Cardiac fibroblast (primary cell): ENCODE results near the gene TMEM255B.

ENCODE experiments used
- DNase-seq, 2 donors: peaks; one replicate each; pipeline versions ENCODE4 v3.0.0 to v3.0.0-alpha.2; 2010; ENCODE audit warnings: low read depth in 2 of 2
- H3K4me3 ChIP-seq, 2 donors: replicated peaks in 1 of 2; 1 replicate in 1 of 2; 2 replicates in 1 of 2; pipeline ENCODE4 v1.5.1; 2011; ENCODE audit warnings: low read depth in 2 of 2, low read length in 2 of 2, mild to moderate bottlenecking in 2 of 2, moderate library complexity in 1 of 2
- TF ChIP-seq, protein P1 (sequence below): IDR thresholded peaks from one replicate; pipeline ENCODE4 v1.5.1; 2011; ENCODE audit warnings: low read depth, mild to moderate bottlenecking, low read length, inconsistent platforms

TMEM255B gene

DNA sequence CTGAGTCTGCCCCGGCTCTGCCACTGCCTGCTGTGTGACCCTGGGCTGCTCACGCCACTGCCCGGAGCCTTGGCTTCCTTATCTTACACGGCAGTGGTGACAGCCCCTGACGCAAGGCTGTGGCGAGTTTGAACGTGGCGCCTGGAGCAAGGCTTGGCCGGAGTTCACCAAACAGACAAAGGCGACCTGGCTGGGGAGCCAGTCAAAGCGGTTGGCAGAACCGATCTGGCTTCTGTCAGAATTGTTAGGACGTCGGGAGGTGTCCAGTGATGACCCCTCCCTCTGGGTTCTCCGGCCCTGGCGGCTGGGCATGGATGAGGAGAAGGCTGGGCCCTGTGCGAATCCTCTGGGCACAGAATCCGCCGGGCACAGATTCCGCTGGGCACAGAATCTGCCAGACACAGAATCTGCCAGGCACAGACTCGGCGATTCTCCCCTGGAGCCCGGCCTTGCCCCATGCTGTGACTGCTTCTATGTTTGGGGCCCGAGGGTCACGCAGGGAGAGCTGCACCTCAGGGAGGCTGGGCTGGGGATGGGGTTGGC, 11.7 kb upstream of the TMEM255B start:
- TF ChIP-seq, protein P1, sequence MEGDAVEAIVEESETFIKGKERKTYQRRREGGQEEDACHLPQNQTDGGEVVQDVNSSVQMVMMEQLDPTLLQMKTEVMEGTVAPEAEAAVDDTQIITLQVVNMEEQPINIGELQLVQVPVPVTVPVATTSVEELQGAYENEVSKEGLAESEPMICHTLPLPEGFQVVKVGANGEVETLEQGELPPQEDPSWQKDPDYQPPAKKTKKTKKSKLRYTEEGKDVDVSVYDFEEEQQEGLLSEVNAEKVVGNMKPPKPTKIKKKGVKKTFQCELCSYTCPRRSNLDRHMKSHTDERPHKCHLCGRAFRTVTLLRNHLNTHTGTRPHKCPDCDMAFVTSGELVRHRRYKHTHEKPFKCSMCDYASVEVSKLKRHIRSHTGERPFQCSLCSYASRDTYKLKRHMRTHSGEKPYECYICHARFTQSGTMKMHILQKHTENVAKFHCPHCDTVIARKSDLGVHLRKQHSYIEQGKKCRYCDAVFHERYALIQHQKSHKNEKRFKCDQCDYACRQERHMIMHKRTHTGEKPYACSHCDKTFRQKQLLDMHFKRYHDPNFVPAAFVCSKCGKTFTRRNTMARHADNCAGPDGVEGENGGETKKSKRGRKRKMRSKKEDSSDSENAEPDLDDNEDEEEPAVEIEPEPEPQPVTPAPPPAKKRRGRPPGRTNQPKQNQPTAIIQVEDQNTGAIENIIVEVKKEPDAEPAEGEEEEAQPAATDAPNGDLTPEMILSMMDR = no peak
- DNase-seq = no peak
- no peak overlapping the region for H3K4me3 ChIP-seq

DNA sequence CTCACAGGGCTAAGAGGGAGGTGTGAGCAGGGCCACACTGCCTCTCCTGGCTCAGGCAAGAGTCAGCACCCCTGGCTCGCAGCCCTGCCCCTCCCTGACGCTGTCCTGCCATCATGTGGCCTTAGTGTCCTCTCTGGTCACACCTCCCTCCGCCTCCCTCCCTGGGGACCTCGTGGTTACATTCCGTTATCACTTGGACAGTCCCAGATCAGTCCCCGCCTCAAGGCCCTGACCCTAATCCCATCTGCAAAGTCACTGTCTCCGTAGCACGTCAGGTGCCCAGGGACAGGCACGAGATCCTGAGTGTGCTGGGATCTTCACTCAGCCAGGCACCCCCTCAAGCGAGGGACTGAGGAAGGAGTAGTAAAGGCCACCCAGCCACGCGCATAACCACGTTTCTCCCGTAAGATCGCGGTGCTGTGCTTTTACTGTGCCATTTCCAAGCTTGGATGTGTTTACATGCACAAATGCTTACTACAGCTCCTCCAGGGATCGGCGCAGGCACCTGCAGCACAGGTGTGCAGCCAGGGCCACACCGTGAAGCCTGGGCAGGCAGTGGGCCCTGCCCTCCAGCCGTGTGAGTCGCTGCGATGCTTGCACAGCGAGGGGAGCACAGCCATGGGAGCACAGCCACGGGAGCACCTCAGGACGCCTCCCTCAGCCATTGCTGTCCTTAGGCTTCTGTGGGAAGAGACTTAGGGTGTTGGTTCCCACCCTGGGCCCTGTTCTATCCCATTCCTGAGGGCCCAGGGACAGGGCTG, 10.7 kb upstream of the TMEM255B start:
- DNase-seq = no peak
- H3K4me3 ChIP-seq = no peak overlapping the region
- TF ChIP-seq, protein P1 = no peak

DNA sequence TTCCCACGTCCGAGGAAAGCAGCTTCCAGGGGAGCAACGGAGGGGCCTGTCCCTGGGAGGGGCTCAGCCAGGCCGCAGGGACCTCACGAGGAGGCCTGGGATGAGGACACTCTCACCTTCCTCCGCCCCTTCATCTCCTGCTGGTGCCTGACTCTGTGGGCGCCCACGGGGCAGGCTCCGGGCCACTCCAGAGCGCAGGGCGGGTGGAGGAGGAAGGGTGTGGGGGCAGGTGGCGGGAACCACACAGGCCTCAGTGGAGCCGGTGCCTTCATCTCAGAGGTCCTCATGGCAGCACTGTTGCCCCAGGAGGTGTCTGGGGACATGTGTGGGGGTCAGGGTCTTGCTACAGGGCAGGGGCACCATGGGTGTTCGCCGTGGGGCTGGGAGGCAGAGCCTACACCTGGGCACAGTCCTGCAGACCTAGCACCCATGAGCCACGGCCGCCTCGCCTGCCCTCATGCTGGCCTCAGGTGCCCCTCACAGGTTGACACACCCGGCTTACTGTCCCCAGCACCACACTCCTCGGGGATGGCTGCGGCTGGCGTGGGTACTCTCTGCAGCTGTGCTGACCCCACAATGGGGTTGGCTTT, 10.1 kb upstream of the TMEM255B start:
- DNase-seq = no peak
- TF ChIP-seq, protein P1 = no peak
- H3K4me3 ChIP-seq = no peak overlapping the region

DNA sequence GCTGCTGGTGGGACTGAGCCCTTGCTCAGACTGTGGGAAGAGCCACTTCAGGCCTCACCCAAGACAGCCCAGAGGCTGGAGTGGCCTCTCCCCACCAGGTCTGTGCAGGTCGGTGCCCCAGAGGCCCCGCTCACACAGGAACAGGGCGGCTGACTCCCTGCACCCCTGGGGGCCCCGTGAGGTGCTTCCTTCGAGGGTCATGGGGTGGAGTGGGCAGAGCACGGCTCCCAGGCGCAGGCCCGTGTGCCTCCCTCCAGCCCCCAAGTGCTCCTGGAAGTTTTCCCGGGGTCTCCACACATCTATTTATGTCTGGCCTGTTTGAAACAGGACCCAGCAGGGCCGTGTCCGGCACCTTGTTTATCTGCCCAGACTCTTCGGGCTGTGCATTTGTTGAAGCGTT, 9.5 kb upstream of the TMEM255B start:
- no peak overlapping the region for H3K4me3 ChIP-seq
- TF ChIP-seq, protein P1 = no peak
- no peak for DNase-seq

DNA sequence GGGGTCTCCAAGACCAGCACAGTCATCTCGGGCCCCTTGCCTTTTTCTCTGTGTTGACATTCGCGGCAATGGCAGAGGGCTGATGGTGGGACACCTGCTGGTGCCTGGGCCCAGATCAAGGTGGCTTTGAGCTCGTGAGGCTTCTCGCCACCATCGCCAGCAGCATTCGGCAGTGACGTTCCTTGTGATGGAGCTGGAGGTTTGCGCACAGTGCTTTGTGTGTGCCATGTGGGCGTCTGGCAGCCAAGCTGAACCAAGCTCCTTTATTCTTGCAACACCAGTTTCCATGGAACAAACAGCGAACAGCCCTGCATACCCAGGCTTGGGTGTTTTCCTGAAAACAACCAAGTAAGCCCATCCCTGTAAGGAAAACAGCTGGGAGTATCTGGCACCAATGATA, 9.1 kb upstream of the TMEM255B start:
- DNase-seq = no peak

DNA sequence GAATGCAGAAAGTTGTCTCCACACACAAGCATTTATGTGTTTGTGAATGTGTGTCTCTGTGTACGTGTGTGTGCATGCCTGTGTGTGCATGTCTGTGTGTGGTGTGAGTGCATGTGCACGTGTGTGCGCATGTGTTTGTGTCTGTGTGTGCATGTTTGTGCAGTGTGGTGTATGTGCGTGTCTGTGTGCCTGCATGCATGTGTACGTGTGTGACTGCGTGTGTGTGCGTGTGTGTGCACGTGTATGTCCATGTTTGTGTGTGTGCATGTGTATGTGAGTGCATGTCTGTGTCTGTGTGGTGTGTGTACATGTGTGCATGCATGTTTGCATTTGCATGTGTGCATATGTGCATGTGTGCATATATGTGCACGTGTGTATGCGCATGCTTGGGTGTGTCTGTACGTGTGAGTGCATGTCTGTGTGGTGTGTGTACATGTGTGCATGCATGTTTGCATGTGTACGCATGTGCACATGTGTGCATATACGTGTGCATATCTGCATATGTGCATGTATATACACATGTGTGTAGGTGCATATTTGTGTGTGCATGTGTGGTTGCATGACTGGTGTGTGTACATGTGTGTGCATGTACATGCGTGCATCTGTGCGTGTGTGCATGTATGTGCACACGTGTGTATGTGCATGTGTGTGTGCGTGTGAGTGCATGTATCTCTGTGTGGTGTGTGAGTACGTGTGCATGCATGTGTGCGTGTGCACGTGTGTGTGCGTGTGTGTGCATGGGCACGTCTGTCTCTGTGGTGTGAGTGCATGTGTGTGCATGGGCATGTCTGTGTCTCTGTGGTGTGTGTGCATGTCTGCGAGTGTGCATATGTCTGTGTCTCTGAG, 8.2 kb upstream of the TMEM255B start:
- TF ChIP-seq, protein P1 = no peak
- DNase-seq = no peak
- no peak overlapping the region for H3K4me3 ChIP-seq

More for the DNA sequence above, 9.1 kb upstream of the TMEM255B start:
- TF ChIP-seq, protein P1 = no peak
- no peak overlapping the region for H3K4me3 ChIP-seq
